WI38 (cell line): ENCODE measurements around the gene NDUFB4.
"Not testable (repeated sequence)": the region's sequence is repeated elsewhere in the genome, so short reads cannot be mapped to it uniquely, and the experiment has no call there.

Experiments
- H3K4me3 ChIP-seq: 2 replicates; pipeline ENCODE4 v1.5.1; 2011; ENCODE audit warnings: low read depth, mild to moderate bottlenecking, control low read depth, low read length
- CTCF ChIP-seq: IDR thresholded peaks from 2 replicates; pipeline ENCODE4 v1.5.1; 2012; ENCODE audit warnings: low read depth, mild to moderate bottlenecking, control low read depth, low read length

The NDUFB4 gene

DNA sequence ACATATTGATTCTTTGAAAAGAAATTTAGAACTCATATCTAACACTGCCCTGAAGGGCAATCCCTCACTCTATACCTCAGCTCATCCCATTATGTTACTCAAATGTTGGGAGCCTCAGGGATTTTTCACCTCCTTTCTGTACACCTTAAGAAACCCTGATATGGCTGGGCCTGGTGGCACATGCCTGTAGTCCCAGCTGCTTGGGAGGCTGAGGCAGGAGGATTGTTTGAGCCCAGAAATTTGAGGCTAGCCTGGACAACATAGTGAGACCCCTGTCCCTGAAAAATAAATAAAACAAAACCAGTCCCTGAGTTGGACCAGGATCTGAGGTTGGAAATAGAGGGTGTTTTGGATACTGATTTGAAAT, 27.6 kb downstream of the NDUFB4 start:
- no peak overlapping the region for H3K4me3 ChIP-seq
- no peak for TF ChIP-seq CTCF

DNA sequence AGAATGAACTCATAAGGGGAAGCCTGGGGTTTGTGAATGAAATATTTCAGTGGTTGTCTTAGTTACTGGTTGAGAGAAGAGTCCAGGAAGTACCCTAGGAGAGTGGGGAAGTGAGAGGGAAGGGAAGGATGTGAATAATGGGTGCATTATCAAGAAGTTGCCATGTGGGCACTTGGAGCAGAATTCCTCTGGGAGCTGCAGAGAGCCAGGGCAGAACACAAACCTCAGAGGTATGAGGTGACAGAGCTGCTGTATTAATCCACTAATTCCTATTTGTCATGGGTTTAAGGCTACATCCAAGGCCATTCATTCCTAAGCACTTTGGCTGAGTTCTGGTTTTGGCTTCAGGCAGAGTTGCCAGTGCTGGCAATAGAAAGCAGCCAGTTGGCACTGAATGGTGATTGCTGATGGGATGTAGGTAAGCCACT, 29.0 kb downstream of the NDUFB4 start:
- no peak for TF ChIP-seq CTCF
- no peak overlapping the region for H3K4me3 ChIP-seq

GRCh38 chr3:120634539-120634938, 38.4 kb downstream of the NDUFB4 start:
- TF ChIP-seq CTCF = no peak
- H3K4me3 ChIP-seq = no peak overlapping the region

DNA sequence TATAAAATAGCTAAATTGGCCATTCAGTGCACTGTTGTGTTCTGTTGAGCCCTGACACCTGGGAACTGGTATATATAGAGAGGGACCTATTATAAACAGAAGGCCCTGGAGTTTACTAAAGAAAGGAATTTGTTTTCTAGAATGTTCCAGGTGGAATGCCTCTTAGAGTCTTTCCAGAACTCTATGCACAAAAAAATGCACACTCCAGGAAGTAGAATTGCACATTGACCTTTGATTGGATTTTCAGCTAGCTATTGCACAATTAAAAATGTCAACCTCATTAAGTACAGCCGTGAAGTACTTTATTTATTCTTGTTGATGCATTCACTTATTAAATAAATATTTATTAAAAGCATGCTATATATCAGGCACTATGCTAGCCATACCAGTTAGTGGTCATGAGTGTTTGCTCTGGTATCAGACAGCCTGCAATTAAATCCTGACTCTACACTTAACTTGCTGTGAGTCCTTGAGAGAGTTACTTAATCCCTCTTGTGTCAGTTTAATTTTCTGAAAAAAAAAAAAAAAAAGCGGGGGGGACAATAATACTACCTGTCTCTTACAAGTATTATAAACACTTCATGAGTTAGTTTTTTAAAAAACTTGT, 40.8 kb downstream of the NDUFB4 start:
- H3K4me3 ChIP-seq = no peak overlapping the region
- no peak for TF ChIP-seq CTCF

- TF ChIP-seq CTCF = no peak
- H3K4me3 ChIP-seq = no peak overlapping the region
Observed at GRCh38 chr3:120637851-120638559, 41.9 kb downstream of the NDUFB4 start.

DNA sequence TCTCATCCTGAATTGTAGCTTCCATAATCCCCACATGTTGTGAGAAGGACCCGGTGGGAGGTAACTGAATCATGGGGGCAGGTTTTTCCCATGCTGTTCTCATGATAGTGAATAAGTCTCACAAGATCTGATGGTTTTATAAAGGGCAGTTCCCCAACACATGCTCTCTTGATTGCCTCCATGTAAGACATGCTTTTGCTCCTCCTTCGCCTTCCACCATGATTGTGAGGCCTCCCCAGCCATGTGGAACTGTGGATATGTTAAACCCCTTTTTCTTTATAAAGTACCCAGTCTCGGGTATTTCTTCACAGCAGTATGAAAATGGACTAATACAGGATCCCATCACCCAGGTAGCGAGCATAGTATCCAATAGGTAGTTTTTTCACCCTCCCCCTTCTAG, 42.7 kb downstream of the NDUFB4 start:
- not testable (repeated sequence) for H3K4me3 ChIP-seq

- no peak overlapping the region for H3K4me3 ChIP-seq
- TF ChIP-seq CTCF = no peak
Observed at GRCh38 chr3:120640231-120640630, 44.1 kb downstream of the NDUFB4 start.

- no peak overlapping the region for H3K4me3 ChIP-seq
- no peak for TF ChIP-seq CTCF
Observed at GRCh38 chr3:120641696-120642246, 45.6 kb downstream of the NDUFB4 start.
